Stimulated activated CD4-positive, alpha-beta T cell treated with anti-CD3 and anti-CD28 coated beads, Interleukin-4, amount 100 ng/mL, for 24 hours (primary cell): ENCODE data around the gene ATP2C2.
A peak's percentile ranks its signal among the peaks of the same experiment; 100 is the strongest.
"Not testable (repeated sequence)": the region's sequence is repeated elsewhere in the genome, so short reads cannot be mapped to it uniquely, and the experiment has no call there.

ENCODE experiments used
- DNase-seq: peaks from one replicate; pipeline ENCODE4 v3.0.0-alpha.2; 2020

ATP2C2 gene

GRCh38 chr16:84340325-84341040 lies 27.9 kb upstream of the ATP2C2 start:
- DNase-seq, result no peak

GRCh38 chr16:84341528-84342295 lies 26.6 kb upstream of the ATP2C2 start:
- DNase-seq, result no peak

- DNase-seq, result not testable (repeated sequence)
These were observed 24.5 kb upstream of the ATP2C2 start for GRCh38 chr16:84343800-84344199.

- DNase-seq, result no peak
These were observed 23.6 kb upstream of the ATP2C2 start for GRCh38 chr16:84344781-84345180.

GRCh38 chr16:84347161-84347560 lies 21.2 kb upstream of the ATP2C2 start:
- DNase-seq, result no peak

GRCh38 chr16:84348386-84348888 lies 19.9 kb upstream of the ATP2C2 start:
- DNase-seq, result no peak

GRCh38 chr16:84349862-84350684 lies 18.3 kb upstream of the ATP2C2 start:
- DNase-seq, result no peak

GRCh38 chr16:84350685-84351400 lies 17.5 kb upstream of the ATP2C2 start:
- DNase-seq, result no peak

GRCh38 chr16:84351630-84352029 lies 16.7 kb upstream of the ATP2C2 start:
- DNase-seq, result no peak

GRCh38 chr16:84354306-84354705 lies 14.0 kb upstream of the ATP2C2 start:
- no peak for DNase-seq

- DNase-seq, result no peak
These were observed 13.2 kb upstream of the ATP2C2 start for GRCh38 chr16:84355149-84355548.

- DNase-seq, result no peak
These were observed 12.2 kb upstream of the ATP2C2 start for GRCh38 chr16:84356176-84356575.

- no peak for DNase-seq
These were observed 11.7 kb upstream of the ATP2C2 start for GRCh38 chr16:84356591-84357116.

GRCh38 chr16:84357191-84357651 lies 11.1 kb upstream of the ATP2C2 start:
- no peak for DNase-seq

- DNase-seq, result no peak
These were observed 9.6 kb upstream of the ATP2C2 start for GRCh38 chr16:84358601-84359295.

- DNase-seq, result no peak
These were observed 9.0 kb upstream of the ATP2C2 start for GRCh38 chr16:84359326-84359725.

GRCh38 chr16:84360170-84360569 lies 8.2 kb upstream of the ATP2C2 start:
- DNase-seq, result peak; percentile 13

- DNase-seq, result no peak
These were observed 7.6 kb upstream of the ATP2C2 start for GRCh38 chr16:84360748-84361147.

GRCh38 chr16:84361546-84361945 lies 6.8 kb upstream of the ATP2C2 start:
- no peak for DNase-seq

GRCh38 chr16:84362471-84362941 lies 5.8 kb upstream of the ATP2C2 start:
- DNase-seq, result no peak

GRCh38 chr16:84366208-84366607 lies 2.1 kb upstream of the ATP2C2 start:
- no peak for DNase-seq

GRCh38 chr16:84367297-84367680 lies 1.0 kb upstream of the ATP2C2 start:
- no peak for DNase-seq
